GM21515 (cell line): Measurements from ENCODE around the gene PTPN14.
"Not testable (repeated sequence)": the region's sequence is repeated elsewhere in the genome, so short reads cannot be mapped to it uniquely, and the experiment has no call there.

Experiments
- ATAC-seq: cut with Tn5 transposase; IDR thresholded peaks from one replicate; pipeline ENCODE4 v1.9.1; 2021; ENCODE audit not compliant: unreplicated experiment

The PTPN14 gene

DNA sequence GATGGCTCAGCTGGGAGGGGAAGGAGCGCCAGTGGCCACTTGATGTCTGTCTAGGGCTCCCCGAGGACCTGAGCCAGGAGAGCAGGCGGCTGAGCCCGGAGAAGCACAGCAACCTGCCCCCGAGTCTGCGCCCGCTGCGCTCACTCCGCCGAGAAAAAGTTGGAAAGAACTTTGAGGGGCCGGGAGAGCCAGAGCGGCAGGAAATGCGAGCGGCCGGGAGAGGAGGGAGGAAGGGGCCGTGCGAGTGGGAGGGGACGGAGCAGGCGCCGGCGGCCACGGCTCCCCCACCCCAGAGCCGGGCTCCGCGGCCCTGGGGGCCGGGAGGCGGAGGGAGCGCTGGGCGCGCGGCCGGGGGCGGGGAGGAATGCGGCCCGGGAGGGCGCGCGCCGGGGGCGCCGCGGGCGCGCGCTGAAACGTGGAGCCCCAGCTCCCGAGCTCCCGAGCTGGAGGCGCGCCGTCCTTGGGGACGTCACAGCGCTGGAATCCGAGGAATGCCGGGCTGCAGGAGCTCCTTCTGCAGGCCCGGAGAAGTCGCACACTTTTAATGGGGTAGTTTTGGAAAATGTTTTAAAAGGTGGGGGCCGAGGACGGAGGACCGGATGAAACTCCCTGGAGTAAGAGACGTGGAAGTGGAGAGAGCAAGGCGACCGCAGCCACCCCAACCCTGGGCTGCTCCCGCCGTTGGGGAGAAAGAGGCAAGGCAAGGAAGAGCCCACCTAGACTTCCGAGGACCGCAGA is at the start of gene PTPN14:
TSS of gene PTPN14 (minus strand) at position 167 of the 738 bp plus-strand sequence. CDS start 86,799 bp downstream, outside the sequence.
- ATAC-seq, result no peak

GRCh38 chr1:214593158-214593557 is 41.8 kb upstream of the PTPN14 start:
- no peak for ATAC-seq

- not testable (repeated sequence) for ATAC-seq
Observed at GRCh38 chr1:214591918-214592317, 40.5 kb upstream of the PTPN14 start.

- ATAC-seq, result no peak
Observed at GRCh38 chr1:214590696-214591095, 39.3 kb upstream of the PTPN14 start.

DNA sequence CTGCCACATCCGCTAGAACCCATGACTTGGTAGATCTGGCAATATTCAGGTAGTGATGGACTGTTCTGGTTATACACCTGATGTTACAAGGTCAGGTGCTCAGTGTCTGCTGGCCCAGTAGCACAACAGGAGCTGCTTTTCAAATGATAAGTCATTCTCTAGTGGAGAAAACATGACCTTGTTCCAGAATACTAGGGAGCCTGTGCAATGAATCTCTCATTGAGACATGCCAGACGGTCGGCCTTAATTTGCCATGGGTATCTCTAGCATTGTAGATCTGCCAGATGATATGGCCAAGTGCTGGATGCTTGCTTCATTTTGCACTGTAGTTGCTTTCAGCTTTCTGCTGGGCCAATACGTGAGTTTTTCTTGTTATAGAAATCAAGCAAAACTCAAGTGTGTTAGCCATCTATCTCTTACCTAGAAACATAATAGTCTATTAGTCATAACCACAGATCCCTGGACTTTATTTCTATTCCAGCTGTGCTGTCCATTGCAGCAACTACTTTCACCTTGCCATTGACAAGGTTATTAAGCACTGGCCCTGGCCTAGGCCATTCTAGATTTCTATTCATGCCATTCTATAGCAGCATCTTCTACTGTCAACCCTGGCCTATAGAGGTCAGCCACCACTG is 37.7 kb upstream of the PTPN14 start:
- no peak for ATAC-seq

GRCh38 chr1:214587165-214587564 is 35.8 kb upstream of the PTPN14 start:
- no peak for ATAC-seq

- ATAC-seq, result no peak
Observed at GRCh38 chr1:214586621-214587020, 35.2 kb upstream of the PTPN14 start.

GRCh38 chr1:214584805-214585766 is 33.7 kb upstream of the PTPN14 start:
- peak; percentile 58 for ATAC-seq

DNA sequence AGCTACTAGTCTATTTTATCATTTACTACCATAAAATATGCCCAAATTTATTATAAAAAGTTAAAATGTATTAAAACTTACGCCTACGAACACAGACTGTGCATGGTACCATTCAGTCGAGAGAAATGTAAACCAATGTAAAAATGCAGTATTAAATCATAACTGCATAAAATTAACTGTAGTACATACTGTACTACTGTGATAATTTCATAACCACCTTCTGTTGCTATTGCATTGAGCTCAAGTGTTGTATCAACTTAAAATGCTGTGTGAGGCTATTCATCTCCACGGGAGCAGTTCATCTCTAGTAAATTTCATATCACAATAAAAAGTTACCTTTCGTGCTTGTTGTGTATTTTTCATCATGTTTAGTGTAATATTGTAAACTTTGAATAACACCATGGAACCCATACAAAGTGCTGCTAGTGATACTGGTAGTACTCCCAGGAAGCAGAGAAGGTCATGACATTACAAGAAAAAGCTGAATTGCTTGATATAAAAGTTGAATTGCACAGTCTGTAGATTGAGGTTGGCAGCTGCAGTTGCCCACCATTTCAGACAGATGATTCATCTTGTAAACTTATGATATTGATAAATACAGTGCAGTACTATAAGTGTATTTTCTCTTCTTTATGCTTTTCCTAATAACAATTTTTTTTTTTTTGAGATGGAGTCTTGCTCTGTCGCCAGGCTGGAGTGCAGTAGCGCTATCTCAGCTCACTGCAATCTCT is 32.6 kb upstream of the PTPN14 start:
- ATAC-seq, result no peak

DNA sequence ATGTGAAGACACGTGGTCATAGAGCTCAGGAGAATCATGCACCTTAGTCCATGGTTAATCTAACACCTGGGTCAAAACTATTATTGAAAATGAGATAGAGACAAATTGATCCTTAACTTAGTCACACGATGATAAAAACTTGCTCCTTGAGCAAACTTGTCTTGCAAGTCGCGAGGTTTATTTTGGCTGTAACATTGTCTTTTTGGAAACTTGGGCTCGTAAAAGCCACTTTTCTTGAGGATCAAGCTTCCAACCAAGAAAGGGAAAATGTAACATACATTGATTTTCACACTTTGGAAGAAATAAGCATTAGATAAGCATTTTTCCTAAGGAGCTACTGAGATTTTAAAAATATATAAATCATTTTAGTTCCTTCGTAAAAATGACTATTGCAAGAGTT is 31.7 kb upstream of the PTPN14 start:
- no peak for ATAC-seq

GRCh38 chr1:214582289-214582891 is 31.0 kb upstream of the PTPN14 start:
- ATAC-seq, result no peak

GRCh38 chr1:214581785-214582184 is 30.4 kb upstream of the PTPN14 start:
- no peak for ATAC-seq

DNA sequence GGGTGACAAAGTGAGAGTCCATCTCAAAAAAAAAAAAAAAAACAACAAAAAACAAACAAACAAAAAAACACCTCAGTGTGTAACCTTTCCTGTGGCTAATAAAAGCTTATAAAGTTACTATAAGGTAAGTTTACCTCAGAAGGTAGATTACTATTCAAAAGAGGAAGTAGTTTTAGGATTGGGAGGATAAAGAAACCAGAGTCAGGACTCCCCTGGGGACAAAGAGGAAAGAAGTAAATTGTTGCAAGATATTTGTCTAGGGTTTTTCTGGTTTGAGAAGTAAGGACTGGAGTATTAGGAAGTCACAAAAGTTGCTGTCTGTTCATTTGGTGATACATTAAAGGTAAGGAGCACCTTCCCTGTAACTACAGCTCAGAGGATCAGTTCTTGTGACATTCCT is 27.8 kb upstream of the PTPN14 start:
- ATAC-seq, result no peak

GRCh38 chr1:214576120-214576519 is 24.7 kb upstream of the PTPN14 start:
- not testable (repeated sequence) for ATAC-seq

DNA sequence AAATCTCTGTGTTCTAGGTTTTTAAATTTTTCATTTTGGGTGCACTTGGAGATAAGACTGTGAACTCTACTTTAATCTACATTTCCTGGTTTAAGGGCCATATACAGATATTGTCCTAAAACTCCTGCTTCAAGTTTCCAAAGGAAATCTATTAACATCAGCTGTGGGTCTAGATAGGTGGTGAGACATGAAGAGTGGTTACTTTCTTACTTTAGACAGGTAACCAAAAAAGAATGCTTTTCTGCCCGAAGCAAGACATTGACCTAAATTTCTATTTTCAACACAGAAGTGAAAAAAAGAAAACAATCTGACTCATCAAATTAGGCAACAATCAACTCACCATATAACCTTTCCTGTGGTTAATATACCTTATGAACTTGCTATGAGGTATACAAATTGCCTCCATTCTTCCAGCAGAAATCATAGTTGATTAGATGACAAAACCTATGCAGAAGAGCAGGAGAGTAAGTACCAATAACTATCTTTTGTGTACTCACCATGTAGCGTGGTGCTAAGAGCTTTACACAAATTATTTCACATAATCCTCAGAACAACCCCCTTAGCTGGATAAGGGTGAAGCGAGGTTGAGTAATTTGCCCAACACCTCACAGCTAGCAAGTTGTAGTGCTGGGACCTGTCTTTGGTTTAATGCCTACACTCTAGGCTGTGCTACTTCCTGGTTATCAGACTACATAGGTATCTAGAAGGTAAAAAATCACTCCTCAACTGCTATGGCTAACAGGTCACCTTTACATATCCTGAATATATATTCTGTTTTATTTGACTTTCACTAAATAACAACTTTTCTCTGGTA is 23.4 kb upstream of the PTPN14 start:
- no peak for ATAC-seq

DNA sequence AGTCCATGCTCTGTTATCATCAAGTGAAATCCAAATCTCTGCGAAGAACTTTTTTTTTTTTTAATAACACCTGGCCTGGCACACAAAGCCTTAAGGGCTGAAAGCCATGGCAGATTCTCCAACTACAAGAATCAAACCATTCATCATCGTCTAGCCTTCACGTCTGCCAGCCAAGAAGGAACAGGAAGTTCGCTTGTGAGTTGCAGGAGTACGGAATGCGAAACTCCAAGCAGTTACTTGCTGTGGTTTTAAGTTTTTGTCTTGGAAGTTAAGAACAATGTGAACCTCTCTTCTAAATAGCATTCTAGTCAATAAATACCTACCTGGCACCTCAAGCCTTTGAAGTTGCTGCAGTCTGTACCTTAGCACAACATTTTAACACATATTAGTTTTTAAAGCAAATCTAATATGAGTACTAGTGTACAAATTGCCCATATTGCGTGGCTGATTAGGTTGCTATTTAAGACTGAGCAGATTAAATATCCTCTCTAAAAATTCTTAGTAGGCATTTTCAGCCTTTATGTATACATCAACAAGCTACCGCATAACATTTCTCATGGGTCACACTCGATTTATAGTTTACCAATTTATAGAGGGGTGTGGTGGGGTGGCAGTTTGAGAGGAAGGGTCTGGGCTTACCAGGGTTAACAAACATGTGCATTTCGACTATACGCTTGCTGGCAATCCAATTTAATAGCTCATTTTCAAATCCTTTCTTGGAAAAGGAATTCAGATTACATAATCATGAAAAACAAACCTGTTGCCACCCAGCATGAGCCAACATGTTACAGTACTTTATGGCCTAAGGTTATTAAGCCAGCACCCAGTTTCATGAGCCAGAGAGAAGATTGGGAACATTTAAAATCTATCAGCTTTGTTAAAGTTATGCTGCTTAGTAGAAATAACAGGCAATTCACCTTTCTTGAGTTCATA is 22.2 kb upstream of the PTPN14 start:
- no peak for ATAC-seq

DNA sequence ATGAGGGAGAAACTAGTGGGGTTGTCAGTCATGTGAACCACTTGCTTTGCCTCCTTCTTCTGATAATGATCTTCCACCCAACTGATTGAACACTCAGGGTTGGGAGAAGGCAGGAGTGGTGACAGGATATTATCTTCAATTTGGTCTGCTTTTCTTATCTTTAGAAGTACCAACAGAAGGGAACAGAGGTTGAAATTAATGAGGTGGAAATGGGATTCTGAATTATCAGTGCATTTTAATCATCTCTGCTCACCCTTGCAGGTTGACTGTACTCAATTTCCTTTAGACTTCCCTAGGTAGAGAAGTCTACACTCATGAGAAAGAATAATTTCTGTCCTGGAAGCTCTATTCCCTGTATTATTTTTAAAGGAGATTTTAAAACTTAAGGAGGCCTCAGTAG is 19.9 kb upstream of the PTPN14 start:
- ATAC-seq, result no peak

- ATAC-seq, result no peak
Observed at GRCh38 chr1:214570442-214570841, 19.0 kb upstream of the PTPN14 start.
